HG03103 (cell line): ENCODE measurements around the gene ACSS2.

Source experiments
- ATAC-seq: cut with Tn5 transposase; IDR thresholded peaks from one replicate; pipeline ENCODE4 v1.9.1; 2021; ENCODE audit warnings: low read depth; ENCODE audit not compliant: unreplicated experiment

The ACSS2 gene

DNA sequence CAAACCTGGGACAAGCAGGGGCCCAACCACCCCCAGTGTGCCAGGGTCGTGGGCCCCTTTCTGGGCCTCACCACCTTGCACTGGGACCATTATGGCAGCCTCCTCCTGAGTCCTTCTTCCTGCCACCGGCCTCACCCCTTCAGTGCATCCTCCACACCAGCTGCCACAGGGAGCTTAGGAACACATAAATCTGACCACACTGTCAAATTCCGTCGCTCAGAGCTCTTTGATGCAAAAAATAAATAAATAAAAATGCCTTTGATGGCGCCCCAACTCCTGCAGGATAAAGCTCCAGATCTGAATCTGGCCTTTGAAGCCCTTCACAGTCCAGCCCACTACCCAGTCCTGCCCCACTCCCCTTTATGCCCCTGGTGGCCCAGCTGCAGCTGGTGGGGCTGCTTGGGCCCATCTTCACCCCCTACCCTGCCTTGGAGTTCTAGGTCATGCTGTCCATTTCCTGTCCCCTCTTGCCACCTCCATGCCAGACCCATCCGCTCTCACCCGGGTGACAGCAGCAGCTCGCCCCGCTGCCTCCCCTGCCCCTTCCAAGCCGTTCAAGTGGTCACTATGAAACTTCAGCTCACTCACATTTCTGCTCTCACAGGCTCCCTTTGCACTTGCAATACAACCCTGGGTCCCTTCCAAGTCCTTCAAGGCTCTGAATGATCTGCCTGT is 95.3 kb downstream of the ACSS2 start:
- ATAC-seq = no peak

DNA sequence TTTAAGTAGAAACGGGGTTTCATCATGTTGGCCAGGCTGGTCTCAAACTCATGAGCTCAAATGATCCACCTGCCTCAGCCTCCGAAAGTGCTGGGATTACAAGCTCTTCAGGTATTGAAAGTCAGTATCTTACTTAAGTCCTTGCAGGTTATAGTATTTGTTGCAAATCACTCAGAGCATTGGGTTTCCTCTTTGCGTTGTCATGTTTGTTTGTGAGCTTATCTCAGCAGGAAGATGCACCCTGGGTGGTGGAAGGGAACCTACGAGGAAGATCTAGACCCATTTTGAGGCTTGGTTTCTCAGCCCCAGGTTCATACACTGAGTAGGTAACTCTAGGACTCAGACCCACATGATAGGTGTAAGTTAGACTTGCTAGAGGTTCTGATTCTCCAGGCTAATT is 97.8 kb downstream of the ACSS2 start:
- no peak for ATAC-seq

DNA sequence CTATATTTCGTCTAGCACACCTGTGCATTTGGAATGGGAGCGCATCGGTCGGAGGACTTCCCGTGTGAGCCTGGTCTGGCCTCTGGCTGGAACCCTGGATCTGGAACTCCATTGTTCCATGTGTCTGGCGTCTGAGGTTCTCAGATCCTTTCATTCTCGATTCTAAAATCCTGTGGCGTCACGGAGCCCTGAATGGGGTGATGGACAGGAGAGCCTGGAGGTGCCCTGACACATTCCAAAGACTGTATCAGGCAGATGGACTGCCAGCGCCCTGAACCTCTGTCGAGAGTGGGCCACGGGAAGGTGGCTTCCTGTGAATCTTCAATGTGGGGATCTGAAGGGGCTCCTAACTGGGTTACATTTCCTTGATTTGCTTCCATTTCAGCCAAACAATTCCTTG is 99.9 kb downstream of the ACSS2 start:
- no peak for ATAC-seq
